Activated T-cell treated with anti-CD3 and anti-CD28 coated beads for 48 hours (primary cell): ENCODE measurements around the gene TSPAN15.
"Not testable (repeated sequence)": the region's sequence is repeated elsewhere in the genome, so short reads cannot be mapped to it uniquely, and the experiment has no call there.

Experiments
- DNase-seq: peaks from one replicate; pipeline ENCODE4 v3.0.0-alpha.2; 2020; ENCODE audit warnings: low read depth

The TSPAN15 gene

DNA sequence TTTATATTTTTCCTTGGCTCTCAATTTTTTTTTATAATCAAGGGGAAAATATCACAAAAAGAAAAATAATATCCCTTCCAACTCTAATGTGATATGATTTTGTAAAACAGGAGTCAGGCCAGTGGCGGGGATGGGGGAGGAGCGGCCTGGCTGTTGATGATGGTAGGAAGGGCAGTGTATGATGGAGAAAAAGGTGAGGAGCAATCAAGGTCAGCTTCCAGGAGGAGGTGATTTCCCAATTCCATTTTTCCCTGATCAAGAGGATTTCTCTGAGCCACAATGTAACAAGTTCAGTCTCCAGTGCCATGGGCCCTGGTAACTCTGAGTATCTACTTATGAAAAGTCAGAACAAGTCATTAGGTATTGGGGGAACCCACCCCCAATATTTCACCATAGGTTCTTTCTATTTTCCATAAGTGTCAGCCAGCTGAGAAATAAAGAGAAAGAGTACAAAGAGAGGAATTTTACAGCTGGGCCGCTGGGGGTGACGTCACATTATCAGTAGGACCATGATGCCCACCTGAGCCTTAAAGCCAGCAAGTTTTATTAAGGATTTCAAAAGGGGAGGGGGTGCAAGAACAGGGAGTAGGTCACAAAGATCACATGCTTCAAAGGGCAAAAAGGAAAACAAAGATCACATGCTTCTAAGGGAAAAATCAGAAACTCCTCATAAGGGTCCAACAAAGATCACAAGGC, 37.0 kb downstream of the TSPAN15 start:
- DNase-seq: not testable (repeated sequence)

GRCh38 chr10:69488856-69489255, 37.6 kb downstream of the TSPAN15 start:
- not testable (repeated sequence) for DNase-seq

DNA sequence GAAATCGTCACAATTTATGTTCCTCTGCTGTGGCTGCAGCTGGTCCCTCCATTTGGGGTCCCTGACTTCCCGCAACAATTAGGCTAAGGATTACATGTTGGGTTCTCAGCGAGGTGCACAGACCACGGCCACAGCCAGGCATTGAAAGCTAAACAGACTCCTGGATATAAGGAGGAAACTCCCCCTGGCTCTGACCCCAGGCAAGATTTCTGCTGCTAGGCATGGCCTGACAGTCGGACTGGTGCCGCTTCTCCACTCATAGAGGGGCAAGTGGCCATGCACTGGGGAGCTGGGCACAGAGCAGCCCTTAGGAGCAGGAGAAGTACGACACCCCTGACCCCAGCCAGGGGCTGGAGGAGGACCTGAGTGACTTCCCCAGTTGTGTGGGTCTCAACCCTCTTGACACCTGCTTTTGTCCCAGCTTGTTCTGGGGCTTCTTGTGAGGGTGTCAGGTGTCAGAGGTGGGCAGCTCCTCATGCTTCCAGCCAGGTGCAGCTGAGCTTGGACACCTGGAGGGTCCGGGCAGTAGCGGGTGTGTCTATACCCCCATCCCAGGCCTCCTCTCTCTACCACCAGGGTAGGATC, 38.3 kb downstream of the TSPAN15 start:
- no peak for DNase-seq

DNA sequence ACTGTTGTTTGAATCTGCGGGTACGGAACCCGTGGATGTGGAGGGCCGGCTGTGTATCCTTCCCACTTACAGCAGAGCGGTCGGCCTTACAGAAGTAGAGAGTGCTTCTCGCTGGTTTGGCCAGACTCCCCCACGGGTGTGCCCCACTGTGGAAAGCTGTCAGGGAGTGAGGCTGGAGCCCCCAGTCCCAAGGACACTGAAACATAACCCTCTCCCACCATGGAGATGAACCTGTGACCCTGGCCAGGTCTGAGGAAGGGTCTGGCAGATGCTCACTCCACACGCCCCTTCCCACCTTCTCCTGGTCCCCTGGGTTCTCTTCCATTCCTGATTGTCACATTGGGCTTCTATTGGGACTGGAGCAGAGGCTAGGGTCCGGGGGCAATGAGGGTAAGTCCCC, 39.6 kb downstream of the TSPAN15 start:
- DNase-seq: no peak

DNA sequence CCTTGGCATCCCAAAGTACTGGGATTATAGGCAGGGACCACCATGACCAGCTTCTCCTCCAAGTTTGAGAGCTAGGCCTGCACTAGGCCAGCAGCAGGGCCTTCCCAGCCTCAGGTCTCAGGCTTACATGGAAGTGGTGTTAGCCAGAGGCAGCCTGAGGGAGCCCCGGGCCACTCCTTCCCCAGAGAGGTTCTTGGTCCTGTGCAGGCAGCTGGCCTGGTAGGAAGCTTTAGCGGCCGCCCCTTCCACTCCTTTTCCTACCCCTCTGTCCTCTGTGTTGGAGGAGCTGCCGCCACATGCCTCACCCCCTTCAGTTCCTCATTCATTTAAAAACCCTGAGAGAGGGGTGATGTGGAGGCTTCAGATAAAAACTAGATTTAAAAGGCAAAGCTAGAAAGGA, 40.3 kb downstream of the TSPAN15 start:
- no peak for DNase-seq

DNA sequence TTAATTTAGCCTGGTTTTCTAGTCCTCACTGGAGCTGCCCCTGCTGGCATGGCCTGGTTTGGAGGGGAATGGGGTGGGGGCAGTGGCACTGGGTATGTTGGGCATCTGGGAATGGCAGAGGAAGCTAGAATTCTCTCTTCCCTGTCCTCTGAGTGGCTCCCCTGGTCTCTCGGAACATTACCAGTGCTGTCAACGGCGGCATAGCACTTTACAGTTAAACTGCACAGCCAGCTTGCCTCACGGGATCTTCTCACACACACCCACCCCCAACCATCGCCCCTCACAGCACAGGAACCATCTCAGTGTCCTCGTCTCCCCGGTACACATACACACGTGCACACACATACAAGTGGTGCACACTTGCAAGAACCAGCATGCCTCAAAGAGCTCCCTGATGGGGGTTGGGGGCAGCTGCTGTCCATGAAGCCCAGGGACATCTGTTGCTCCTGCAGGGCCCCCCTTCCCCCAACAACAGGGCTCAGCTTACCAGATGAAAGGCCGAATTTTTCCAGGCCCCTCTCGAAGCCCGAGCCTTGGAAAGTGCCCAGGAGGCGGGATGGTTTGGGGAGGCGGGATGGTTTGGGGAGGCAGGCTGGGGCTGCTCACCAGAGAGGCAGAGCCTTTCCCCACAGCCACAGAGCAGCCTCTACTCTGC, 41.0 kb downstream of the TSPAN15 start:
- DNase-seq: no peak

- no peak for DNase-seq
Measured at GRCh38 chr10:69492746-69493462, 41.6 kb downstream of the TSPAN15 start.

DNA sequence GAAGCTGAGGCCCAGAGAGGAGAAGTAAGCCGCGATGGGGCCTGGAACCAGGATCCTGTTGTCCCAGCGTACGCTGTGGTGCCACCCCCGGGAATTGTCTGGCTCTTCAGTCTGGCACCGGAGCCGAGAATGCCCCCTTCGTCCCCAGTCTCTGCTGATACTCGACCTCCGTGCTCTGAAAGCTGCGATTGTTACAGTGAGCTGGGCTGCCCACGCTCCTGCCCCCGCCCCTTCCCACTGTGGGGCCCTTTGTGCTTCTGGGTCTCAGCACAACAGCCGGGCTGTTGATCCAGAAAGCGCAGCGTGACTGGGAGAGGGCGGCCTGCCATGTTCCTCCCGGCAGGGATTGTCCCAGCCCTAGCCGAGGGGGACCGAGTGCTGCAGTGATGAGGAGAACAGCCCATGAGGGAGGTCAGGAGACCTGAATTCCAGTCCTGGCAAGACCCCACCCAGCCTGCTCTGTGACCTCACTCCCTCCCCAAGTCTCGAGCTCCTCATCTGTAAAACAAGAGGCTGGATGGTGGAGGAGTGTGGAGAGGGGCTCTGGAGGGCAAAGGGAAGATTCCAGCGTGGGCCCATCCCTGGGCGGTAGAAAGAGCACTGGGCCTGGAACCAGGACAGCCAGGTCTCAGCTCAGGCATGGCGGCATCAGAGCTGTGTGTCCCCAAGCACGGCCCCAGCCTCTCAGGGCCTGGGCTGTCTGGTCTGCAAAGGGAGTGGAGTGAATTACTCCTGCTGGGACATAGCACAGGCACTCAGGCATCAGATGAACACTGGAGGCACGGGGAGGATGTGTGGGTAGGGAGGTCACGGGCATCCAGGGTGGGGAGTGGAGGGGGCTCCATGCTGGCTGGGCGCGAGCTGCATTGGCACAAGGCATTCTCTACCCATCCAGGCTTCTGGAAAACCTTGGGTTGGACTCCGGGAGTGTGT, 43.6 kb downstream of the TSPAN15 start:
- DNase-seq: no peak

DNA sequence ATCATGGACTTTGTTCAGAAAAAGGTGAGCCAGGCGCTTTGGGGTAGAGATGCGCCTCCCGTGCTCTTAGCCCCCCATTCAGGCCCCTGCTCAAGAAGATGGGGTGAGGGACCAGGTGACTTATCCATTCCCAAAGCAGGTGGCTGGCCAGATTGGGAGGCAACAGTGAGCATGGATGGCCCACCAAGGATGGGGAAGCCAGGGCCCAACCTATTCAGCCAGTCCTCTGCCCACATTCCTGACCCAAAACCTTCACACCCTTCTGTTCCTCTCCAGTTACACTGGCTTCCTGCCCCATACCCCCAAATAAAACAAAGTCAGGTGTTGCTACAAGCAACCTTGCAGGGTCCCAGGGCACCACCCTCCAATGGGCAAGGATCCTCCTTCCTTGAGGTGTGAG, 44.4 kb downstream of the TSPAN15 start:
- DNase-seq: no peak

- DNase-seq: no peak
Measured at GRCh38 chr10:69496352-69497230, 45.3 kb downstream of the TSPAN15 start.

DNA sequence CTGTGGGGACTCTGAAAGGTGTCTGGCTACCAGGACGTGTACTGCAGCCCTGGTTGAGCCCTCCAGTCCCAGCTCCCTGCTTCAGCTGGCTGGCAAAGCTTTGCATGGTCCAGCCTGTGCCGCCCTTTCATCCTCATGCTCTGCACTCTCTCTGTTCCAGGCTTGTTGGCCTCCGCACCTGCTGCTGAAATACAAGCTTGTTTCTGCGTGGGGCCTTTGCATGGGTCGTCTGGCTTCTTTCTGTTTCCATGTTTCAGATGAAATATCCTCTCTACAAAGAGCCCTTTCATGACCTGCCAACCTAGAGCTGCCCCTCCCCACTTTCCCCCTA, 45.9 kb downstream of the TSPAN15 start:
- no peak for DNase-seq

DNA sequence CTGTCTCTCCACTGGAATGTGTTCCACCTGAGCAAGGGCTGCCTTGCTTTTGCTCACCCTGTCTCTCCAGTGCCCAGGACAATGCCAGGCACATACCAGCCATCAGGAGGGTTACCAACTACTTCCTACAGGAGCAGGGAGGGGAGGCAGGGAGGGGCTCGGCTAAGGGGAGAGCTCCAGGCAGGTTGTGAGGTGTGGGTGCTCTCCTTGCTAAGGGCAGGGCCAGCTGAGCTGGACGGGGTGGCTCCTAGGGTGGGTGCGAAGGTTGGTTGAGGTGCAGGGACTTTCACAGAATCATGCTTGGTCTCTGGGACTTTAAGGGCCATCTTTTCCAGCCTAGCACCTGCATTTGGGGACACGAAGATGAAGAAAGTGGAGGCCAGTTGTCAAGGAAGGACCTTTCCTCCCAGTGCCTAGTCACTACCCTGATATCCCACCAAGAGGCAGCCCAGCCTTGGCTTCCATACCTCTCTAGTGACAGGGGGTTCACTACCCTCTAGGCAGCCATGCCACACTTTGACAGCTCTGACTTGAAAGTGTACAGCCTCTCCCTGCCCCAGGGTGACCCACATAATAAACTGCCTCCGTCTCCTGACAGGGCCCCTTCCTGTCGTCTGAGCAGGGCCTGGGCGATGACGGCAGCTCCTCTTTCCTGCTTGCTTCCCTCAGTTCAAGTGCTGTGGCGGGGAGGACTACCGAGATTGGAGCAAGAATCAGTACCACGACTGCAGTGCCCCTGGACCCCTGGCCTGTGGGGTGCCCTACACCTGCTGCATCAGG, 46.5 kb downstream of the TSPAN15 start:
- no peak for DNase-seq

DNA sequence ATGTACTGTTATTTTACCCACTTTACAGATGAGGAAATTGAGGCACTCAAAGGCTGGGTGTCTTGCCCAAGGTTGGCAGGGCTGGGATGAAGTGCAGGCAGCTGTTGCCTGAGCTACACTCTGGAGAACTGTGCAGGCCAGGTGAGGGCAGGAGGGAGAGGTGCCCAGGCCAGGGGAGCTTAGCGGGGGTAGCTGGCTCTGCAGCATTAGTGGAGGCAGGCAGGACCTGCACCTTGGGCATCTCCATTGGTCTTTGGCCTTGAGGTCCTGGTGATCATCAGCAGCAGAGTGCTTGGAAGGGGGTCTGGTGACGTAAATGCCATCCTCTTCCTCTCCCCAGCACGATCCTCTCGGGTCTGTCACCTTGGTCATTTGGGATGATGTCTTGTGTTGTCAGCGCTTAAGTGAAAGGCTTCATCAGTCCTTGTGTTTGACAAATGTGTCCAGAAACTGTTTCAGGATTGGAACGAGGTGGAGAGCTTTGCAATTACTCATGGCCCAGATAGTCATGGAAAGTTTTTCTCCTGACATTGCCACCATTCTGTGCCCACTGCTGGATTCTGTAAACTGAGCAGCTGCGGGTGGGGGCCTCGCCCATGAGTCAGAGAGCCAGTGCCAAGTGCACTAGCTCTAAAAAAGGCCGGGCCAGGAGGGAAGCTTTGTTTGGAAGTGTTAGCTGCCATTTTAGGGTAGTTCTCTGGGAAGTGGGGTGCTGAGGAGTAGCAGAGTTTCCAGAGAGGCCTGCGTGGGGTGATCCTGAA, 47.6 kb downstream of the TSPAN15 start:
- no peak for DNase-seq

DNA sequence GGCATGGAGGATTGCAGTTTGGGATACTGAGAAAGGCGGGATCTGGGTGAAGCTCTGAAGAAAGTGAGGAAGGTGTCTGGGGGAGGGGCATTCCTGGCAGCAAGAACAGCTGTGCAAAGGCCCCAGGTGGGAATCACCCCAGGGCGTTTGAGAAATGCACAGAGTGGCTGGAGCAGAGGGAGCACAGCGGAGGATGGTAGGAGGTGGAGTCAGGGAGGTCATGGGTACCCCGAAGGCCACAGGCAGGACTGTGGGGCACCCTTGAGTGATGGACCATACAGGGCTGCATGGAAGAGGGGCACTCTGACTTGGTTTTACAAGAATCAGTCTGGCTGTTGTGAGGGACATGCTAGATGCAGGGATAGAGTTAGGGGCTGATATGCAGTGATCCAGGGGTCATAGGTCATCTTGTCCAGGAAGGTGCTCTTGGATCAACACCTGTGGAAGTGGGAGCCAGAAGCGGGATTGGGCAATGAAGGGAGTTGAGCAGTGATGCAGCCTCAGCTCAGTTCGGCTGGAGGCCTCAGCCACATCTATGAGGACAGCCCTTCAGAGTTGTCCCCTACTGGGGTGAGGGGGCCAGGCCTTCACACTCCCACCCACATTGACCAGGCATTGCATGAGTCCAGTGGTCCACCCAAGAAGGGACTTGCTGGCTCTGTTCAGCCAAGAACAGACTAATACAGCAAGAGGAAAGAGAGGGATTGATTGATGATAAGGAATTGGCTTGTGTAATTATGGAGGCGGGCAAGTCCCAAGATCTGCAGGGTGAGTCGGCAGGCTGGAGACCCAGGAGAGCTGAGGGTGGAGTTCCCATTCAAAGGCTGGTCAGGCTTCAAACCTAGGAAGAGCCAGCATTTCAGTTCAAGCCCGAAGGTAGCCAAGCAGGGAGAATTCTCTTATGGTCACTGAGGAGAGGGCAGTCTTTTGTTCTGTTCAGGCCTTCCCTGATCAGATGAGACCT, 48.7 kb downstream of the TSPAN15 start:
- no peak for DNase-seq

GRCh38 chr10:69500864-69501468, 49.7 kb downstream of the TSPAN15 start:
- DNase-seq: no peak

GRCh38 chr10:69501657-69502056, 50.4 kb downstream of the TSPAN15 start:
- no peak for DNase-seq

DNA sequence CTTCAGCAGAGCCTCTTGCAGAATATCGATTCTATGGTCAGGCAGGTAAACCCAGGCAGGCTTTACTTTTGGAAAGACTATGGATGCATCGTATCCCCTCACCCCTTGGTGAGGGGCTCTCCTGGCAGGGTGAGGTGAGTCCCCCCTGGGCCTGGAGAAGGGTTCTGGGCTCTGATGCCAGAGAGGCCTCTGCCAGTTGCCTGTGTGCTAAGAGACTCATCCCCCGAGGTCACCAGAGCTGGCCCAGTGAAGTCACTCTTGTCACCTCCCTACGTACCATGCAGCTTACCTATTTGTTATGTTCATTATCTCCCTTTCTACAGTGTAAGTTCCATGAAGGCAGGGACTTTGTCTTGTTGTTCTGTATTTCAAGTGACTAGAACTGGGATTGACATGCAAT, 51.3 kb downstream of the TSPAN15 start:
- no peak for DNase-seq
